Astrocyte of the spinal cord (primary cell): ENCODE results near the gene UBQLN4.

Experiments
- DNase-seq: peaks from one replicate; pipeline ENCODE4 v3.0.0; 2011; ENCODE audit warnings: low read depth, low spot score
- H3K4me3 ChIP-seq: 2 replicates; pipeline ENCODE4 v1.5.1; 2011; ENCODE audit warnings: low read depth, mild to moderate bottlenecking, low read length, moderate library complexity
- in situ Hi-C: cut with HindIII; loops from 2 replicates; pipeline ENCODE4 v1.10.0; 2017; ENCODE audit warnings: low sequenced_read_pairs
- TF ChIP-seq, protein P1 (sequence below): IDR thresholded peaks from 2 replicates; pipeline ENCODE4 v1.5.1; 2012; ENCODE audit warnings: low read depth, mild to moderate bottlenecking, low read length, inconsistent platforms

Gene UBQLN4

DNA sequence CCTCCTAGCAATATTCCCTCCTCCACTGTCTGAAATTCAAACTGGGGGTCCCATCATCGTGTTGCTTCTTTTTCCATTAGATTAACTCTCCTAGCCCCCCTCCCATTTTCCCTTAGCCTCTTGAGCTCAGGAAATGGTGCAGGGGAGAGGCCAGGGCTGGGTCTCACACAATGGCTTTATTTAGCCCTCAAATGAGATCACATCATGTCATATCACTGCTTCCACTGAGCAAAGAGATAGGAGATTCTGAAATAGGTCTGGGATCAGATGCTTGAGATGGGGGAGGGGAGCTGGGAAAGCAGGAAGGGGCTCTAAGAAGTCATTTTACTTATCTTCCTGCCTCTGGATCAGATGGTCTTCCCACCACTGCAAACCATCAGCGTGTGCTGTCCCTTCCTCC is 57.4 kb downstream of the UBQLN4 start:
- TF ChIP-seq, protein P1, sequence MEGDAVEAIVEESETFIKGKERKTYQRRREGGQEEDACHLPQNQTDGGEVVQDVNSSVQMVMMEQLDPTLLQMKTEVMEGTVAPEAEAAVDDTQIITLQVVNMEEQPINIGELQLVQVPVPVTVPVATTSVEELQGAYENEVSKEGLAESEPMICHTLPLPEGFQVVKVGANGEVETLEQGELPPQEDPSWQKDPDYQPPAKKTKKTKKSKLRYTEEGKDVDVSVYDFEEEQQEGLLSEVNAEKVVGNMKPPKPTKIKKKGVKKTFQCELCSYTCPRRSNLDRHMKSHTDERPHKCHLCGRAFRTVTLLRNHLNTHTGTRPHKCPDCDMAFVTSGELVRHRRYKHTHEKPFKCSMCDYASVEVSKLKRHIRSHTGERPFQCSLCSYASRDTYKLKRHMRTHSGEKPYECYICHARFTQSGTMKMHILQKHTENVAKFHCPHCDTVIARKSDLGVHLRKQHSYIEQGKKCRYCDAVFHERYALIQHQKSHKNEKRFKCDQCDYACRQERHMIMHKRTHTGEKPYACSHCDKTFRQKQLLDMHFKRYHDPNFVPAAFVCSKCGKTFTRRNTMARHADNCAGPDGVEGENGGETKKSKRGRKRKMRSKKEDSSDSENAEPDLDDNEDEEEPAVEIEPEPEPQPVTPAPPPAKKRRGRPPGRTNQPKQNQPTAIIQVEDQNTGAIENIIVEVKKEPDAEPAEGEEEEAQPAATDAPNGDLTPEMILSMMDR = no peak
- no peak overlapping the region for H3K4me3 ChIP-seq
- DNase-seq = no peak
- in situ Hi-C loops = no loop called here

DNA sequence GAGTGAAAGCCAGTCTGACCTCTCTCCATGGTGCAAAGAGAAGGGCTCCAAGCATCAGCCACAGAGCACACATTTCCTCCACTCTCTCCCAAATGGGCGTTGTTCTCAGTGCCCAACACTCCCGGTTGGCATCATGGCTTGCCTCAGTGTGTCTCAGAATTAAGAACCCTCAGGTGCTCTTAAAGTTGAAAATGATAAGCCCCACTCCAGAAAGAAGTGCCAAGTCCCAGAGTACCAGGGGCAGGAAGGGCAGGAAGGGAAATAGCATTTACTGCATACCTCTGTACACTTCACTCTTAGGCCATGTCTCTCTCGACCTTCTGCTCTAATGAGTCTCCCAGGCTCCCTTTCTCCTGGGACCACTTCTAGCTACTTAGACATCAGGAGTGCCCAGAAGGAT is 60.0 kb downstream of the UBQLN4 start:
- in situ Hi-C loops = no loop called here
- no peak overlapping the region for H3K4me3 ChIP-seq
- TF ChIP-seq, protein P1 = no peak
- DNase-seq = no peak

- in situ Hi-C loops = no loop called here
- TF ChIP-seq, protein P1 = no peak
- no peak overlapping the region for H3K4me3 ChIP-seq
- no peak for DNase-seq
Observed at GRCh38 chr1:155990005-155990739, 63.4 kb downstream of the UBQLN4 start.

DNA sequence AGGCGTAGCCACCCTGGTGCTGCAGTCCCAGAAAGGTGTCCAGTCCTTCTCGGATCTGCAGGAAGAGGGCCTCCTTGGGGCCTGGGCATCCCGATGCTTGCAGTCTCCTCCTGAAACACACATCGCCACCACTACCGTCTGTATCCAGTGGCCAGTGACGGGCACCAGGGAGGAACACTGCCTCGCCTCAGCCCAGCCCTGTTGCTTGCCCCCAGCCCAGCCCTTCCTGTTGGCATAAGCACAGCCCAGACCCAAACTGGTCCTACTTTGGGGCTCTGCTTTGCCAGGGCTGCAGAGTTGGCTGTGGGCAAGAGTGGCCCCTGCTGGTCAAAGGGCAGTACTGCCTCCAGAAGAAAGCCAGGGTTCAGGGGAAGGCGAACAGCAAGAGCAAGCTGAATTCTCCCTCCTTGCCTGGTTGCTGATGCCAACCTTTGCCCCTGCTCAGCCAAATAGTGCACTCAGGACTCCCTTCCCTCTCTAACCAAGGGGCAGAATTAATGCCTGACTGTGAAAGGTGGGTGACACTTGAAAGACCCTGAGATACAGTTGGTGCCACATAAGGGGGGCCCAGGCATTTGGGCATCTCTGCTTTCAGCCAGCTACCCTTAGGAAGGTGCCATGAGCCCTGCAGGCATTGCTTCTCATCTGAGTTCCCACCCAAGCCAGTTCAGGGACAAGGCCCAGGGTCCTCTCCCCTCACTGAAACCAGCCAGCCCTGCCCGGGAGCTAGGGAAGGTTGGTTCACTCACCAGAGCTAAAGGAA is 64.2 kb downstream of the UBQLN4 start:
- in situ Hi-C loops = no loop called here
- DNase-seq = peak; percentile 62
- no peak overlapping the region for H3K4me3 ChIP-seq
- TF ChIP-seq, protein P1 = peak; percentile 99
